Trophoblast cell (in vitro differentiated cells and primary cell): ENCODE measurements around the gene PIAS1.

Source experiments
- DNase-seq, 2 donors: peaks; one replicate each; pipeline ENCODE4 v3.0.0-alpha.2; 2016
- H2AFZ ChIP-seq: 2 replicates; pipeline ENCODE4 v1.6.1; 2013; ENCODE audit warnings: low read length, moderate library complexity, mild to moderate bottlenecking; ENCODE audit not compliant: insufficient read depth, poor library complexity
- H2AK5ac ChIP-seq: 2 replicates; pipeline ENCODE4 v1.6.1; 2013; ENCODE audit warnings: mild to moderate bottlenecking, low read length
- H2BK120ac ChIP-seq: 2 replicates; pipeline ENCODE4 v1.6.1; 2013; ENCODE audit warnings: low read length, mild to moderate bottlenecking, moderate library complexity; ENCODE audit not compliant: insufficient read depth, poor library complexity
- H2BK12ac ChIP-seq: 2 replicates; pipeline ENCODE4 v1.6.1; 2013; ENCODE audit warnings: mild to moderate bottlenecking, low read length, moderate library complexity
- H2BK5ac ChIP-seq: 2 replicates; pipeline ENCODE4 v1.6.1; 2013; ENCODE audit warnings: low read length, low read depth, moderate library complexity, mild to moderate bottlenecking; ENCODE audit not compliant: poor library complexity
- H3K14ac ChIP-seq: 2 replicates; pipeline ENCODE4 v1.6.1; 2013; ENCODE audit warnings: mild to moderate bottlenecking, low read length
- H3K18ac ChIP-seq: 2 replicates; pipeline ENCODE4 v1.6.1; 2013; ENCODE audit warnings: mild to moderate bottlenecking, low read length
- H3K23ac ChIP-seq: 2 replicates; pipeline ENCODE4 v1.6.1; 2013; ENCODE audit warnings: low read length
- H3K27ac ChIP-seq: 2 replicates; pipeline ENCODE4 v1.5.1; 2013; ENCODE audit warnings: low read depth, mild to moderate bottlenecking, inconsistent platforms, low read length, moderate library complexity
- H3K27me3 ChIP-seq: 2 replicates; pipeline ENCODE4 v1.6.1; 2013; ENCODE audit warnings: inconsistent platforms, mild to moderate bottlenecking, low read length, moderate library complexity; ENCODE audit not compliant: insufficient read depth
- H3K36me3 ChIP-seq, 2 experiments: 1 replicate in 1 of 2; 2 replicates in 1 of 2; pipeline ENCODE4 v1.6.1; 2013; ENCODE audit warnings: low read length in 2 of 2, mild to moderate bottlenecking in 2 of 2, moderate library complexity in 1 of 2; ENCODE audit not compliant: insufficient read depth in 2 of 2, control insufficient read depth in 1 of 2
- H3K4ac ChIP-seq: 2 replicates; pipeline ENCODE4 v1.6.1; 2013; ENCODE audit warnings: low read depth, mild to moderate bottlenecking, low read length, moderate library complexity
- H3K4me1 ChIP-seq, 2 experiments: 1 replicate in 1 of 2; 2 replicates in 1 of 2; pipeline ENCODE4 v1.6.1; 2013; ENCODE audit warnings: low read length in 2 of 2, mild to moderate bottlenecking in 2 of 2, moderate library complexity in 1 of 2; ENCODE audit not compliant: insufficient read depth in 2 of 2, control insufficient read depth in 1 of 2
- H3K4me2 ChIP-seq: 2 replicates; pipeline ENCODE4 v1.6.1; 2013; ENCODE audit warnings: inconsistent platforms, mild to moderate bottlenecking, low read length, moderate library complexity
- H3K4me3 ChIP-seq: 2 replicates; pipeline ENCODE4 v1.5.1; 2013; ENCODE audit warnings: mild to moderate bottlenecking, low read depth, low read length, inconsistent platforms
- H3K79me1 ChIP-seq: one replicate; pipeline ENCODE4 v1.6.1; 2013; ENCODE audit warnings: low read length
- H3K79me2 ChIP-seq: 2 replicates; pipeline ENCODE4 v1.6.1; 2013; ENCODE audit warnings: low read length, mild to moderate bottlenecking; ENCODE audit not compliant: control insufficient read depth, insufficient read depth, poor library complexity
- H3K9ac ChIP-seq: 2 replicates; pipeline ENCODE4 v1.6.1; 2013; ENCODE audit warnings: mild to moderate bottlenecking, low read length
- H3K9me3 ChIP-seq: 2 replicates; pipeline ENCODE4 v1.6.1; 2013; ENCODE audit warnings: low read depth, mild to moderate bottlenecking, control low read depth, inconsistent platforms, low read length; ENCODE audit not compliant: insufficient read depth
- H4K12ac ChIP-seq: 2 replicates; pipeline ENCODE4 v1.6.1; 2013; ENCODE audit warnings: low read depth, mild to moderate bottlenecking, low read length, moderate library complexity
- H4K8ac ChIP-seq: 2 replicates; pipeline ENCODE4 v1.6.1; 2013; ENCODE audit warnings: low read depth, mild to moderate bottlenecking, low read length, moderate library complexity
- H4K91ac ChIP-seq: one replicate; pipeline ENCODE4 v1.6.1; 2013; ENCODE audit warnings: low read depth, mild to moderate bottlenecking, low read length, moderate library complexity
- WGBS: extraction: QIAGEN DNeasy Blood & Tissue Kit; methylation state at CpG from one replicate; pipeline ENCODE4 v1.1.7; 2013; ENCODE audit warnings: missing lambda C conversion rate; ENCODE audit not compliant: insufficient read length, insufficient coverage; ENCODE audit errors: extremely low coverage; 5-methylcytosine and 5-hydroxymethylcytosine counted together

Gene PIAS1

DNA sequence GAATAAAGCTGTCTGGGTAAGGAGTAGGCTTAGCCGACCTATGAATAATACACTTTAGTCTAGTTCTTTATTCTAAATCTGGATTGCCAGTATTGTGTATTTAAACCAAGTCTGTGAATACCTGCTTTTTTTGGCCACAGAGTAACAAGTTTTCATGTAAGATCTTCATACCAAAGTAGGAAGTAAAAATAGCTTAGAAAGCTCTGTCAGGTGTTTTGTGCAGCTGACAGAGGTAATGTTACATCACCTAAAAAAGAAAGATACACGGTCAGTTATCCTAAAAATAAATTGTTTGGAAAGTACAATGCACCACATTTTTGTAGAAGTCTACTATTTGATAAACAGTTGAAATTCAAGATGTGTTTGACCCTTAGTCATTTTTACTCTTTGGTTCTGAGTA lies 134.5 kb downstream of the PIAS1 start:
- Histone ChIP-seq H3K4ac (no peak overlapping the region), H4K8ac (no peak overlapping the region), H3K79me2 (no peaks in the 10 kb centered on the region), H2BK120ac (no peak overlapping the region), H3K18ac (no peak overlapping the region), H3K4me1 (no peaks in the 10 kb centered on the region), H3K23ac (no peak overlapping the region), H3K4me3 (no peak overlapping the region), H2AK5ac (no peak overlapping the region), H2BK5ac (no peak overlapping the region), H3K9ac (no peak overlapping the region), H3K27ac (no peak overlapping the region), H3K36me3 (peaks cover 17 to 29% of the 10 kb centered on the region in 2 experiments), H3K4me2 (no peak overlapping the region), H3K9me3 (no peaks in the 10 kb centered on the region), H3K79me1 (no peaks in the 10 kb centered on the region), H4K12ac (no peak overlapping the region), H3K14ac (no peak overlapping the region), H4K91ac (no peak overlapping the region), H2AFZ (no peak overlapping the region), H3K27me3 (no peaks in the 10 kb centered on the region), H2BK12ac (no peak overlapping the region)
- no peak for DNase-seq
- no CpG with 5 or more reads among the region's 2 CpGs for WGBS

DNA sequence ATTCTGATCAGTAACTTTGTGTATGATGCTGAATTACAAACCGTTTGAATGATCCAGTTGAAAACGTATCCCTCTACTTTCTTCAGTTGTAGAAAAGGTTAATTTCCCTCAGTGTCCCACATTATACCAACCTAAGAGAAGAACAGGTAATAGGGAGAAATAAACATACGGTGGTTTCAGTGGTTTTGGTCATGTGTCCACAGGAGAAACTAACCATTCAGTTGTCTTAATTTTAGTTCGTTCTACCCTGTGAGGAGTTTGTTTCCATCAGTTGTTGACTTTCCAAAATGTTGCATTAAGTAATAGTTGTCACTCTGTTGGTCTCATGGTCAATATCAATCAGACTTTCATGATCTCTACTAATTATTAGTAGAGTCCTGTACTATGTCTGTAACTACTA lies 135.9 kb downstream of the PIAS1 start:
- Histone ChIP-seq H3K36me3 (peaks cover 15 to 30% of the 10 kb centered on the region in 2 experiments), H3K18ac (no peak overlapping the region), H3K4ac (no peak overlapping the region), H3K23ac (no peak overlapping the region), H2AK5ac (no peak overlapping the region), H3K79me2 (no peaks in the 10 kb centered on the region), H3K14ac (no peak overlapping the region), H2AFZ (no peak overlapping the region), H3K9me3 (no peaks in the 10 kb centered on the region), H2BK5ac (no peak overlapping the region), H4K91ac (no peak overlapping the region), H3K9ac (no peak overlapping the region), H4K8ac (no peak overlapping the region), H4K12ac (no peak overlapping the region), H3K27me3 (no peaks in the 10 kb centered on the region), H3K27ac (no peak overlapping the region), H2BK120ac (no peak overlapping the region), H3K4me1 (no peaks in the 10 kb centered on the region), H3K79me1 (no peaks in the 10 kb centered on the region), H3K4me2 (no peak overlapping the region), H3K4me3 (no peak overlapping the region), H2BK12ac (no peak overlapping the region)
- WGBS: no CpG with 5 or more reads among the region's 4 CpGs
- no peak for DNase-seq

DNA sequence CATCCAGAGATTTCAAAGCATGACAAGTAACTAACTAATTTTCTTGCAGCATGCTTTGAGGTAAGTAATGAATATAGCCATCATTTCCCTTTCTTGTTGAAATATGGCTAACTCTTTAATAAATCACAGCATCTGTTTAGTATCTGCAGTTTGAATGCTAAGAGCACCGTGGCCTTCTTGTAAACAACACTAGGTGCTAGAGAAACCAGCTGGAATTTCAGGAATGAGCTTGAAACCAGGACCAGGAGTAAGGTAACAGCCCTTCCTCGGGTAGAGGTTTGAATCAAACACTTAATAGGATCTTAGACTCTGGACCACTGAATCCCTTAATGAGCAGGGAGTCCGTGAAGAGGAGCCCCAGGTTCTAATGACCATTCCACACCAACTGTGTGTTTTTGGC lies 137.4 kb downstream of the PIAS1 start:
- Histone ChIP-seq H3K4me2 (no peak overlapping the region), H3K36me3 (peaks cover 15 to 33% of the 10 kb centered on the region in 2 experiments), H2BK12ac (no peak overlapping the region), H3K9ac (no peak overlapping the region), H4K12ac (no peak overlapping the region), H3K14ac (no peak overlapping the region), H4K91ac (no peak overlapping the region), H2BK120ac (no peak overlapping the region), H3K79me1 (no peaks in the 10 kb centered on the region), H4K8ac (no peak overlapping the region), H3K18ac (no peak overlapping the region), H3K27me3 (no peaks in the 10 kb centered on the region), H3K4me1 (no peaks in the 10 kb centered on the region), H3K9me3 (no peaks in the 10 kb centered on the region), H3K23ac (no peak overlapping the region), H2AK5ac (no peak overlapping the region), H2BK5ac (no peak overlapping the region), H3K4me3 (no peak overlapping the region), H3K4ac (no peak overlapping the region), H3K27ac (no peak overlapping the region), H3K79me2 (no peaks in the 10 kb centered on the region), H2AFZ (no peak overlapping the region)
- no CpG with 5 or more reads among the region's 3 CpGs for WGBS
- peak in 1 of 2 donors; percentile 33 for DNase-seq

DNA sequence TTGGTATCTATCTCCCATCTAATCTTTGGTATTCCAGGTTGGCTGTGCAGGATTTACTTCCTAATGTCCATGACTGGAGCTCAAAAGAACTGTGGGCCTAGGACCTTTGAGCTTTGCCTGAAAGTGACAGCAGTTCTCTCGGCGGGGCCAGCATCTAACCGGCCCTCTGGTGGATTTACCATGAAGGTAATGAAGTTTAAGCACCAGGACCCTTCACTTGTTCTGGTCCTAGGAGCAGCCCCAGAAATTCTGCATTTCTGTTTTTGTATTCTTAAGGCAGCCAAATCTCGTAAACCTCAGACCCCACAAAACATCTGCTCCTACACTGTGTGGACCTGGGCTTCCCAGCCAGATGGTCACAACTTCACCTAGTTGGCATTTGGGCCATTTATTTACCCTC lies 138.0 kb downstream of the PIAS1 start:
- Histone ChIP-seq H4K12ac (no peak overlapping the region), H2BK12ac (no peak overlapping the region), H2BK120ac (no peak overlapping the region), H3K4me2 (no peak overlapping the region), H3K4me3 (no peak overlapping the region), H3K14ac (no peak overlapping the region), H3K27ac (no peak overlapping the region), H4K8ac (no peak overlapping the region), H3K4ac (no peak overlapping the region), H3K18ac (no peak overlapping the region), H3K36me3 (peaks cover 13 to 35% of the 10 kb centered on the region in 2 experiments), H3K4me1 (no peaks in the 10 kb centered on the region), H3K9me3 (no peaks in the 10 kb centered on the region), H2AFZ (no peak overlapping the region), H2BK5ac (no peak overlapping the region), H3K27me3 (no peaks in the 10 kb centered on the region), H4K91ac (no peak overlapping the region), H3K79me2 (no peaks in the 10 kb centered on the region), H3K9ac (no peak overlapping the region), H3K79me1 (no peaks in the 10 kb centered on the region), H3K23ac (no peak overlapping the region), H2AK5ac (no peak overlapping the region)
- whole genome bisulfite sequencing: no CpG with 5 or more reads among the region's 4 CpGs
- peak in 1 of 2 donors; percentile 43 for DNase-seq
